GM12874 (cell line): ENCODE measurements around the gene NFIC.

Source experiments
- TF ChIP-seq, protein P1 (sequence below): IDR thresholded peaks from 2 replicates; pipeline ENCODE4 v1.5.1; 2011; ENCODE audit warnings: low read depth, mild to moderate bottlenecking, control low read depth, low read length, moderate library complexity; ENCODE audit not compliant: insufficient read depth

NFIC gene

GRCh38 chr19:3386447-3387234 is 20.3 kb downstream of the NFIC start:
- TF ChIP-seq, protein P1, sequence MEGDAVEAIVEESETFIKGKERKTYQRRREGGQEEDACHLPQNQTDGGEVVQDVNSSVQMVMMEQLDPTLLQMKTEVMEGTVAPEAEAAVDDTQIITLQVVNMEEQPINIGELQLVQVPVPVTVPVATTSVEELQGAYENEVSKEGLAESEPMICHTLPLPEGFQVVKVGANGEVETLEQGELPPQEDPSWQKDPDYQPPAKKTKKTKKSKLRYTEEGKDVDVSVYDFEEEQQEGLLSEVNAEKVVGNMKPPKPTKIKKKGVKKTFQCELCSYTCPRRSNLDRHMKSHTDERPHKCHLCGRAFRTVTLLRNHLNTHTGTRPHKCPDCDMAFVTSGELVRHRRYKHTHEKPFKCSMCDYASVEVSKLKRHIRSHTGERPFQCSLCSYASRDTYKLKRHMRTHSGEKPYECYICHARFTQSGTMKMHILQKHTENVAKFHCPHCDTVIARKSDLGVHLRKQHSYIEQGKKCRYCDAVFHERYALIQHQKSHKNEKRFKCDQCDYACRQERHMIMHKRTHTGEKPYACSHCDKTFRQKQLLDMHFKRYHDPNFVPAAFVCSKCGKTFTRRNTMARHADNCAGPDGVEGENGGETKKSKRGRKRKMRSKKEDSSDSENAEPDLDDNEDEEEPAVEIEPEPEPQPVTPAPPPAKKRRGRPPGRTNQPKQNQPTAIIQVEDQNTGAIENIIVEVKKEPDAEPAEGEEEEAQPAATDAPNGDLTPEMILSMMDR = no peak

- TF ChIP-seq, protein P1 = no peak
Observed at GRCh38 chr19:3387645-3388589, 21.5 kb downstream of the NFIC start.

- TF ChIP-seq, protein P1 = no peak
Observed at GRCh38 chr19:3389446-3389778, 23.0 kb downstream of the NFIC start.

GRCh38 chr19:3389876-3390371 is 23.5 kb downstream of the NFIC start:
- TF ChIP-seq, protein P1 = no peak

- TF ChIP-seq, protein P1 = no peak
Observed at GRCh38 chr19:3392480-3392879, 26.1 kb downstream of the NFIC start.

DNA sequence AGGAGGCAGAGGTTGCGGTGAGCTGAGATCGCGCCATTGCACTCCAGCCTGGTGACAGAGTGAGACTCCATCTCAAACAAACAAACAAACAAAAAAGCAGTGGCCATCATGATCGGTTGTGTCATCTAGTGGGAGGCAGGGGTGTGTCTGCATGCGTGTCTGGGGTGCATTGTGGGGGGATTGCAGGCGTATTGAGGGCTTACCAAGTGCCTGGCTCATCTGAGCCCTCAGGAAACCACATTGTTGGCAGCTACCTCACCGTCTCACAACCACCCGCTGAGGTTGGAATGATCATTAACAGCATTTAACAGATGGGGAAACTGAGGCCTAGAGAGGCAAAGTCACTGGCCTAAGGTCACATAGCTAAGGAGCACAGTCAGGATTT is 30.5 kb downstream of the NFIC start:
- TF ChIP-seq, protein P1 = no peak
